HG03175 (cell line): ENCODE measurements around the gene RPN1.
"Not testable (repeated sequence)": the region's sequence is repeated elsewhere in the genome, so short reads cannot be mapped to it uniquely, and the experiment has no call there.

Source experiments
- ATAC-seq: cut with Tn5 transposase; IDR thresholded peaks from one replicate; pipeline ENCODE4 v1.9.1; 2021; ENCODE audit warnings: mild to moderate bottlenecking, moderate library complexity; ENCODE audit not compliant: unreplicated experiment

RPN1 gene

DNA sequence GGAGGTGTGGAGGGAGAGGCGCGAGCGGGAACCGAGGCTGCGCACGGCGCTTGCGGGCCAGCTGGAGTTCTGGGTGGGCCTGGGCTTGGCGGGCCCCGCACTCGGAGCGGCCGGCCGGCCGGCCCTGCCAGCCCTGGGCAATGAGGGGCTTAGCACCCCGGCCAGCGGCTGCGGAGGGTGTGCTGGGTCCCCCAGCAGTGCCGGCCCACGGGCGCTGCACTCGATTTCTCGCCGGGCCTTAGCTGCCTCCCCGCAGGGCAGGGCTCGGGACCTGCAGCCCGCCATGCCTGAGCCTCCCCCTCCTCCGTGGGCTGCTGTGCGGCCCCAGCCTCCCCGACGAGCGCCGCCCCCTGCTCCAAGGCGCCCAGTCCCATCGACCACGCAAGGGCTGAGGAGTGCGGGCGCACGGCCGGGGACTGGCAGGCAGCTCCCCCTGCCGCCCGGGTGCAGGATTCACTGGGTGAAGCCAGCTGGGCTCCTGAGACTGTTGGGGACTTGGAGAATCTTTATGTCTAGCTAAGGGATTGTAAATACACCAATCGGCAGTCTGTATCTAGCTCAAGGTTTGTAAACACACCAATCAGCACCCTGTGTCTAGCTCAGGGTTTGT lies 2.9 kb upstream of the RPN1 start:
- not testable (repeated sequence) for ATAC-seq

DNA sequence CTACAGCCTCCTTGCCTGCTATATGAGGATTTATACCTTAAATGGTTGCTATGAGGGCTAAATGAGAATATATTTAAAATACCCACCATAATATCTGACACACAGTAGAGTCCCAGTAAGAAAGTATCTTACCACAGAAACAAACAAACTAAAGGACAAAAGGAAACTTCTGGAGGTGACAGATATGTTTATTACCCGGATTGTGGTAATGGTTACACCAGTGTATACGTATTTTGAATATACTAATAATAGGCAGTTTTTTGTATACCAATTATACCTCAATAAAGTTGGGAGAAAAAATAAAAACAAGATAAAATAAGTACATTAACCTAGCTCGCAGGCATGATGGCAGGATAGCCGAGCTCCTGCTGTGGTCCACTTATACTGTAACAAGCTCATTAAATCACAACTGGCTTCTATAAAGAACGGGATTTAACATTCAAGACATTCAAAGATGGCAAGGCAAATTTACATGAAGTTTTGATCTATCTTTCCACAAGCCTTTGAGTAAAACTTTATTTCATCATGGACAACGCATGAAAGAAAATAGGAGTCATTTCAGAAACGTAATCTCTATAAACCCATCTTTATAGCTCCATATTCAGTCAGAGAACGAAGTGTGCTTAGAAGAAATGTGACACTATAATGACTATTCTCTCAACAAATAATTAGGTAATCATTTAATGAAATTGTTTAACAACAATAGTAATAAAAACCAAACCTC lies 1.5 kb downstream of the RPN1 start:
- ATAC-seq = no peak

DNA sequence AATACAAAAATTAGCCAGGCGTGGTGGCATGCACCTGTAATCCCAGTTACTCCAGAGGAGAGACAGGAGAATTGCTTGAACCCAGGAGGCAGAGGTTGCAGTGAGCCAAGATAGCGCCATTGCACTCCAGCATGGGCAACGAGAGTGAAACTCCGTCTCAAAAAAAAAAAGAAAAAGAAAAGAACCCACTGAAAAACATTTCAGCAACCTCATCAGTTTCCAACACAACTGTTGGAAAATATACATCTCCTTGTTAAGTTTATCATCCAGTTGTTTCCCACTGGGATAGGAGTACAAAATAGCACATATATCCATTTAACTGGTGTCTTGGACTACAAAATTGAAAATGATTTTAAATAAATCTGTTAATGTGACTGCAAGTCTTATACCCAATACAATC lies 2.2 kb downstream of the RPN1 start:
- ATAC-seq = no peak

DNA sequence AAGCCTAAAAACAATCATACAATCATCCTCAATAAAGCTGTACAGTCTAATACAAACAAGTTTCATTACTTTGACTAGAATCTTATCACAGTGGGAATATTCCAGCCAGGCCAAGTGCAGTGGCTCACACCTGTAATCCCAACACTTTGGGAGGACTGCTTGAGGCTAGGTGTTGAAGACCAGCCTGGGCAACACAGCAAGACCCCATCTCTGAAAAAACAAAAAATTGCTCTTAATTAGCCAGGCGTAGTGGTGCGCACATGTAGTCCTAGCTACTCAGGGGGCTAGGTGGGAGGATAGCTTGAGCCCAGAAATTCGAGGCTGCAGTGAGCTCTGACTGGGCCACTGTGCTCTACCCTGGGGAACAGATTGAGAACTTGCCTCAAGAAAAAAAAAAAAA lies 3.3 kb downstream of the RPN1 start:
- ATAC-seq = no peak

DNA sequence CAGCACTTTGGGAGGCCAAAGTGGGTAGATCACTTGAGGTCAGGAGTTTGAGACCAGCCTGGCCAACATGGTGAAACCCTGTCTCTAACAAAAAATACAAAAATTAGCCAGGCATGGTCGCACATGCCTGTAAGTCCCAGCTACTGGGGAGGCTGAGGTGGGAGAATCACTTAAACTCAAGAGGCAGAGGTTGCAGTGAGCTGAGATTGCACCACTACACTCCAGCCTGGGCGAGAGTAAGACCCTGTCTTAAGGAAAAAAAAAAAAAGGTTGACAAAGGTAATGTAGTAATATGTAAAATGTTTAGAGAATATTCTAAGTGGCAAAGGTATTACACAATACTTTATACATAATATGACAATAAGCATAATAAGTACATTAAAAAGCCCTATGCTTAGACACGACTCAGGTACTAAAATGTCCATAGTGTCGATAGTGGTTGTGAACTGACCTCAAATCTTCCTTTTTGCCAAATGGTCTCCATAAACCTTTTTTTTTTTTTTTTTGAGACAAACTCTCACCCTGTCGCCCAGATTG lies 16.5 kb downstream of the RPN1 start:
- ATAC-seq = no peak

DNA sequence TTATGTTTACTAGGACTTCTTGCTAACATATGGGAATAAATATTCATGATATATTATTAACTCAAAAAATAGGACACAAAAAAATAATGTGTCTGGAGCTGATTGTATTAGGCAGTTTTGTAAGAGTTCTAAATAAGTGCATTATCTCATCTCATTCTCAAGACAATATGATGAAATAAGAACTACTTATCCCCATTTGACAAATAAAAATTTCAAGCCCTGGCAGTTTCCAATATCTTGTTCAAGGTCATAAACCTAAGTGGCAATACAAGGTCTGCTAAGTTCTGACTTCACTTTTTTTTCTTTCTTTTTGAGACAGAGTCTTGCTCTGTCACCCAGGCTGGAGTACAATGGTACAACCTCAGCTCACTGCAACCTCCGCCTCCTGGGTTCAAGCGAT lies 18.3 kb downstream of the RPN1 start:
- no peak for ATAC-seq

DNA sequence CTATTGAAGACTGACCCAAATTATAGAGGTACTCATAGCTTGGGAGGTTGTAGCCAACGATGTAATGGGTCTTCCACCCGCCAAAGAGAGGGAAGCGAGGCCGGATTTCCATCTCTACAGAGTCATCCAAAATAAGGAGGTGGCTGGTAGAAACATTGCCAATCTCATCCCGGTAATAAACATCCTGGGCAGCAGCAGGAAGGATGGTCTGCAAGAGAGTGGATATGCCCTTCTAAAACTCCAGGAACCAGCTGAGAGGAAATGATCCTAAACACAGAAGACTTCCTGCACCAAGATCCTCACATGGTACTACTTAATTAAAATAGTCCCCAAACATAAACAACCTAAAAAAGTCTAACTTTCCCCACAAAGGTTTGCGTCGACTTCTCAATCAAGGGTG lies 20.7 kb downstream of the RPN1 start:
- no peak for ATAC-seq

DNA sequence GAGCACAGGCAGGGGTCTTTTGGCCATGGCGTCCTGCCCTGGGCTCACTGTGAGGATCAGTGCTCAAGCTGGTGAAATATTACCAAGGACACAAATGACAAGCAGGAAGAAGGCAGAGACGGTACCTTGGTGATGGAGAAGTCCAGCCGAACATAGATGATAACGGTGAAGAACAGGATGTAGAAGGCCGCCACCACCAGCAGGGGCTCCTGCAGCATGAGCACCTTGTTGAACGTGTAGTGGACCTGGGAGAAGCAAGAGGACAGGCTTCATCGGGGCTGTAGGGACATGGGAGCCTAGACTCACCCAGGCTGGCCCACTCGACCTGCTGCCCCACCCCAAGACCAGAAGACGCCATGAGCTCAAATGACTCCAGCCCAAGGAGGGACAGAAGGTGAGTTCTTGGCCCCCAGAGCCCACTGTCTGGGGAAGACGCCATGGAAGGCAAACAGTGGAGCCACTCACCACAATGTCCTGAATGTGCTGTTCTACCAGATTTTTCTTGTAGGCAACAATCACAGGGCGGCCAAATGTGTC lies 25.1 kb downstream of the RPN1 start:
- no peak for ATAC-seq

DNA sequence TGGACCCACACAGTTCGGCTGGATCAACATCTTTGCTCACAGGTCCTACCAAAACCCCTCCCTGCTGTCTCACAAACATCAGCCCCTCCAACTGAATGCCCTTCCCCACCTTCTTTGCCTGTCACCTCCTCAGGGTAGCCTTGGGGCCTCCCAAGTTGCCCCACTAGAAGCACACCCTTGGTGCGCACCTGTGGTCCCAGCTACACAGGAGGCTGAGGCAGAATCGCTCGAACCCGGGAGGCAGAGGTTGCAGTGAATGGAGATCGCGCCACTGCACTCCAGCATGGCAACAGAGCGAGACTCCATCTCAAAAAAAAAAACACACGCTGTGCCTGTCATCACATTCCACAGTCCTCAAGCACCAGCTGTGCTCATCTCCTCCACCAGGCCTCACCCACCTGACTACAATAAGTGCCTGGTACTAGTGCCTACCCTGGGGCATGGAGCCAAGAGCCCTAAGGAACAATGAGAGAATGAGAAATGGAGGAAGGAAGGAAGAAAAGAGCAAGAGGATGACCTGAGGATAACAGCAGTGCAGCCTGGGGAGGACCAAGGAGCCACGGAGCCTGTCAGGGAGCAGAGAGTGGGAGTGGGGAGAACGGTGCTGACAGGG lies 26.0 kb downstream of the RPN1 start:
- ATAC-seq = no peak

DNA sequence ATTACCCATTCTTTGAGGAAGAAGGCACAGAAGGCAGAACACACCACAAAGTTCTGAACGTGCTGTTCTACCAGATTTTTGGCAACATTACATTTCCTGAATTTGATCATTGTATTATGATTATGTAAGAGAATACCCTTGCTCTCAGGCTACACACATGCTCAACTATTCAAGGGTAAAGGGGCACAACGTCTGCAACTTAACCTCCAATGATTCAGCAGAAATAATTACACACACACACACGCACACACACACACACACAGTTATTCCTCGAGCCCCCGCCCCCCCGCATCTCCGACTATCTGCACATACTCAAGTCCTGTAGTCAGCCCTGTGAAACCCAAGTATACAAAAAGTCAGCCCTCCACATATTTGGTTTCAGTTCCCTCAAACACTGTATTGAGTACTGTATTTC lies 26.8 kb downstream of the RPN1 start:
- no peak for ATAC-seq

DNA sequence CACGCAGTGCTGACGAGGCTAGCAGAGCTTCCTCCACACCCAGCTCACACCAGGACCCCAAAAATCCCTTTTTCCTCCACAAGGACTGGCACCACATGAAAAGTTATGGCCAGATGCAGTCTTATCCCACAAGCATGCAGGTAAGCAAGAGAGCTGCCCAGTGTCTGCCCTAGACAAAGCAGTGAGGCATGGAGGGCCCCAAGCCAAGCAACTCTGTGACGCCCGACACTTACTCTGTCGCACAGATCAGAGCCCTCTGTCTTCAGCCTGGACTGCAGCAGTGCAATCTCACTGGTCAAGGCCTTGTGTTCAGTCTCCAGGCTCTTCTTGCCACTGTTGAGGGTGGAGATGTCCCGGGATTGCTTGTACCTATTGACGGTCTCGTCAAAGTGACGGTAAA lies 28.7 kb downstream of the RPN1 start:
- ATAC-seq = no peak

DNA sequence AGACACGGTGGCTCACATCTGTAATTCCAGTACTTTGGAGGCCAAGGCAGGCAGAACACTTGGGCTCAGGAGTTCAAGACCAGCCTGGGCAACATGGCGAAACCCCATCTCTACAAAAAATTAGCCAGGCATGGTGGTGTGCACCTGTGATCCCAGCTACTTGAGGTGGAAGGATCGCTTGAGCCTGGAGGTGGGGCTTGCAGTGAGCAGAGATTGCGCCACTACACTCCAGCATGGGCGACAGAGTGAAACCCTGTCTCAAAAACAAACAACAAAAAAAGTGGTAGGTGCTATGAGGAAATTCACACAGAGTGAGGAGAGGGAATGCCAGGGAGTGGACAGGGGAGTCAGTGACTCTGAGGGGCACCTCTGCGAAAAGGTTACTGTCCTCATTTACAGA lies 29.4 kb downstream of the RPN1 start:
- ATAC-seq = no peak

DNA sequence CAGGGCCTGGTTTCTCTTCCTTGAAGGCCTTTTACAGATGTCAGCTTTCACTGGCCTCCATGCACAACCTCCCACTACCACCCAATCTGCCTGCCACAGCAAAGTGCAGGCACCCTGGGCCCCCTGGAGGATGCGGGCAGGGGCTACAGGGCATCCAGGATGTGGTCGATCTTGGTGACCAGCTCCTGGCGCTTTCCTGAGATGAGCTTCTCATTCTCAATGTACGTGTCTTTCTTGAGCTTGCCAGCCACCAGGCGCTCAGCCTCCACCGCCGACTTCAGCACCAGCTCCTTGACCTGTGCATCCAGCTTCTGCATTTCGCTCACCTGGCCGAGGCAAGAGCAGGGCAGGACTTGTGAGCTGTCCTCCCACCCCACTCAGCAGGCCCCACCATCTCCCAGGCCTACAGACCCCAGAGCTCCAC lies 30.3 kb downstream of the RPN1 start:
- ATAC-seq = no peak

DNA sequence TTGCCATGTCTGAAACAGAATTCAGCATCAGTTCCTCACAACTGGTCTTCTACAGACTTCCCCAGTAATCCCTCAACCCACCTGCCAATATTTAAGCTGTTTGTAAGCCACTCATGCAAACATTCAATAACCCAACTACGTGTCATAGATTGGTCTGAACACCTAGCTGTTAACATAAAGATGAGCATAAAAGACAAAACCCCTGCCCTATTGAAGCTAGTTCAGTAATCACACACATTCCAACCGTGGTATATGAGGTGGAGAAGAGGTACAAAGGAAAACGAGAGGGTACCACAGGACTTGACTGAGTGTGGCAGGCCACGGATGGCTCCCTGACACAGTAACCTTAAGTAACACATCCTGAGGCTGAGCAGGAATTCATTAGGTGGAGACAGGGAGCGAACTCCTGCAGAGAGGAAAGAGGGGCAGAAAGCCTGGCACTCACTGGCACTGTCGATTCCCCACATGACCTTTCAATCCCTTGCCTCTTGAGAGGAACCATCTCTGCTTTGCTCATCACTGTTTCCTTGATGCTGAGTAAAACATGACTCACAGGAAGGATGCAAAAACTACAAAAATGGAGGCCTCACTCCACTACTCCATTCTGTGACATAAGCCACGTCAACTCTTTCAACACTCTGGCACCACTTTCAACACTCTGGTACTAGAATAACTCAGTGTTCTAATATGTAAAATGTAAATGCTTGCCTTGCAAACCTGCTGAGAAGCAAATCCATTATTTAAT lies 31.3 kb downstream of the RPN1 start:
- no peak for ATAC-seq

DNA sequence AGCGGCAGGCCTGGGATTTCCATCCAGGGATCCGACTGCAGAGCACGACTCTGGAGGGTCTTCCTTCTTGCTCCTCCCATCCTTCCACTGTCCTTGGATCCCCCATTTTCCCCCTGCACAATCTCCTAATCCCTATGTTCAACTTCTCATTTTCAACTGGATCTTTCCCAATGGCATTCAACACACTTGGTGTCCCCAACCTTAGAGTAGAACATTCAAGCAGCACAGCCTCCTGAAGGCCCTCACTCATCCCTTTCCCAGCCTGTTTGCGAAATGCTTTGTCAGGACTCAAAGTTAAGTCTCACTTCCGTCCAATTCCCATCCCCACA lies 32.3 kb downstream of the RPN1 start:
- ATAC-seq = no peak

DNA sequence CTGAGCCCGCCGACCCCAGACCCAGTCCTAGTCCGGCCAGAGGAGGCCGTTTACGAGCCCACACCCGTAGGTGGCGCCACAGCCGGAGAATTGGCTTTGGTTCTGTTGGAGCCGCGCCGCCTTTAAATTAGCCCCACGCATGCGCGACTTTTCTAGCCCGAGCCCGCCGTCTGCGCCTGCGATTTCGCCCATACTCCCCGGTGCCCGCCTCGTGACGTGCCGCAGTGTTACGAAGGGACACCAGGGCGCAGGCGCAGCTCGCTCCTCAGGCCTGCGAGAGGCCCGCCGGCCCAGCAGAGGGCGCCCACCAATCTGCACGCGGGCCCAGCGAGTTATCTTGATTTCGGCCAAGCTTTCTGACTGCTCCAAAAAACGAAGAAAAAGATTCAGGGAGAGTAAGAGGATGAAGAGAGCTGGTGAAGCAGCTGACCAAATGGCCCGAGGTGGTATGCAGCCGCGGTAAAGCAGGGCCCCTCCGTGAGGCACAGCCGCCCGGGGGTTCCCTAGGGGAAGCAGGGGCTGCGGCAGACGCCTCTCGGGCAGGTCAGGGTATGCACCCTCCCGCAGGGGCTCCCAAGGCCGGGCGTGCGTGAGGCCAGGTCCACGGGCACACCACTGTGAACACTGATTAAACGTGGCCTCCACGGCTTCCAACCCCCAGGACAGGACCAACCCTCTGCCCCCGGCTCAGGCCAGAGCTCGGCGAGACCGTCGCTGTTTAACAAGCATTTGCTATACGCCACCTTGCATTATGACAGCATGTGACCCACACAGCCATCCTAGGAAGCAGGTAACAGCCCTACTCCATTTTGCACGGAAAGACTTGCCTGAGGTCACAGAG lies 32.8 kb downstream of the RPN1 start:
- ATAC-seq = peak; percentile 91

DNA sequence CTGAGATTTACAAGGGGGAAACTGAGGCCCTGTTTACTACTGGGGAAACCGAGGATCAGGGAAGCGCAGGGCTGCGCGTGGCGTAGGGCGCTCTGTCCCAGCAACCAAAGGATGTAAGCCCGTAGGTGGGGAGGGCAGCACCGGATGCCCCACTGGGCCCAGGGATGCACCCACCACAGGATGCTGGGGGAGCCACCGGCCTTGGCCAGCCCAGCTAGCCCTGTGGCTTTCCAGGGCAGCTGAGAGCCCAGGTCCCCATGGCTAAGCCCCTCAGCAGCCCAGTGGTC lies 33.4 kb downstream of the RPN1 start:
- ATAC-seq = no peak

DNA sequence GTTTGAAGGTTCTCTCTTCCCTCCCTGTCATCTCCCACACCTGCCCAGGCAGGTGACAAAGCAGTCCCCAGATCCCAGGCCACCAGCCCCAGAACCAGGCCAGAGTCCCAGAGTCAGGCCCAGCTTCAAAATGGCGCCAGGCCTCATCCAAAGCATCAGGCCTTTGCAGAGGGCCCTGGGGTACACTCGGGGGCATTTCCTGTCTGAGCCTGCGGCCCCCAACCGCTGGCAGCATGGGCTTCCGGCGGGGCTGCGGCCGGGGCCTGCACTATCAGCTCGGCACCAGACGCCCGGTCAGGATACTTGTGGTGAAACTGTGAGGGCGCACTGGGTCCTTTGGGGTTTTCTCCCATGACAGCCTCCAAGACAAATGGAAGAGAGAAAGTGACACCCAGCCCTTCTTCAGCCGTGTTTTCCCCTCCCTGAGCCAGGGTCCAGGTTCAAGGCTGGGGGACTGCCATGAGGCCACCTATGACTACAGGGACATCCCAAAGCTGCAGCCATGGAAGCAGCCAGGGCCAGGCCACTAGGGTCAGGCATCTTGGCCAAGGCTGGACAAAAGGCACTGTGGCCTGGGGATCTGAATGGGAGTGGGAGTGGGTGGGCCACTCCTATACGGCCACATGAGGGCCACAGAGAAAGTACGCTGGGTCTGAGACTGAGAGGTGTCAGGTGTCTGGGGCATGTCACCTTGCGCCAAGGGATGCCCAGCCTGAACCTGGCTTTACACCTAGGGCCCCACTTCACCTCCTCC lies 33.9 kb downstream of the RPN1 start:
- no peak for ATAC-seq

DNA sequence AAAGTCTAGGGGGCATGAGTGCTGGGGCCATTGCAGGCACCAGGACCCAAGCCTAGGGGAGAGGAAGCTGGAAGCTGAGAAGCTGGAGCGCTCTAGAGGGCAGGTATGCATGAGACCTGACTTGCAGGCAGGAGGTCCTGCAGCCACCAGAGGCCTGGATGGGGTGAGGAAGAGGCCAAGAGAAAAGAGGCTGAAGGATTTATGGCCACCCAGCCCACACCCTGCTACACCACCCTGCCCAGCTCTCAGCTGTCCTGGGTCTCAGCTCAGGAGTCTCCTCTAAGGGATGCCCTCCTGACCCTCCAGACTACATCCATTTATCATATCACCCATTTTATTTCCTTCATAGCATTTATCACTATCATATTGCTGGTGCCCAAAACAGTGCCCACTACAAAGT lies 36.5 kb downstream of the RPN1 start:
- ATAC-seq = no peak
